HUES48 (cell line): ENCODE results near the gene KRT83.
"Not testable (repeated sequence)": the region's sequence is repeated elsewhere in the genome, so short reads cannot be mapped to it uniquely, and the experiment has no call there.

Experiments
- H3K27ac ChIP-seq: one replicate; pipeline ENCODE4 v1.7.0; 2013; ENCODE audit warnings: low read depth, low read length, inconsistent platforms
- H3K27me3 ChIP-seq: 2 replicates; pipeline ENCODE4 v1.6.1; 2013; ENCODE audit warnings: mild to moderate bottlenecking, low read length; ENCODE audit not compliant: control insufficient read depth, insufficient read depth
- H3K36me3 ChIP-seq: 2 replicates; pipeline ENCODE4 v1.6.1; 2013; ENCODE audit warnings: low read length; ENCODE audit not compliant: control insufficient read depth, insufficient read depth
- H3K4me1 ChIP-seq: 2 replicates; pipeline ENCODE4 v1.6.1; 2013; ENCODE audit warnings: mild to moderate bottlenecking, low read length; ENCODE audit not compliant: control insufficient read depth, insufficient read depth
- H3K4me3 ChIP-seq: 2 replicates; pipeline ENCODE4 v1.5.1; 2013; ENCODE audit warnings: mild to moderate bottlenecking, low read depth, low read length
- H3K9ac ChIP-seq: 2 replicates; pipeline ENCODE4 v1.6.1; 2013; ENCODE audit warnings: mild to moderate bottlenecking, low read depth, low read length, moderate library complexity
- H3K9me3 ChIP-seq: 2 replicates; pipeline ENCODE4 v1.6.1; 2013; ENCODE audit warnings: low read length; ENCODE audit not compliant: control insufficient read depth, insufficient read depth

The KRT83 gene

DNA sequence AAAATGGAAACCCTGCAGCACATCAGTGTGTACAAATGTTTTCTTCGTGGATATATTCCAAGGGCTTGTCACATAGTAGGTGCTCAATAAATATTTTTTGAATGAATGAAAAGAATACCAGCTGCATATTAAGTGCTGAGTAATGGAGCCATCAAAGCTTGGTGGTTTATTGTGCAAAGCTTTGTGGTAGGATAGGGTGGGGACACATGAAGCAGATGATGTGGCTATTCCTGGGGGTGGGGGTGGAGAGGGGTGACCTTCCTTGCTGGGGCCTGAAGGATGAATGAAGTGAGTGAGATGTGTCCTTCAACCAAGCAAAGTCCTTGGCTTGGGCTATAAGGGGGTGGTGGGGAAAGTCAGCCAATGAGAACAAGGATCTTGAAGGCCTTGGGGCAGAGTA, 25.5 kb downstream of the KRT83 start:
- no peaks in the 10 kb centered on the region for H3K4me1 ChIP-seq
- H3K9me3 ChIP-seq, result no peaks in the 10 kb centered on the region
- H3K27ac ChIP-seq, result no peak overlapping the region
- H3K9ac ChIP-seq, result no peak overlapping the region
- H3K36me3 ChIP-seq, result no peaks in the 10 kb centered on the region
- H3K4me3 ChIP-seq, result no peak overlapping the region
- H3K27me3 ChIP-seq, result peaks cover 6% of the 10 kb centered on the region

DNA sequence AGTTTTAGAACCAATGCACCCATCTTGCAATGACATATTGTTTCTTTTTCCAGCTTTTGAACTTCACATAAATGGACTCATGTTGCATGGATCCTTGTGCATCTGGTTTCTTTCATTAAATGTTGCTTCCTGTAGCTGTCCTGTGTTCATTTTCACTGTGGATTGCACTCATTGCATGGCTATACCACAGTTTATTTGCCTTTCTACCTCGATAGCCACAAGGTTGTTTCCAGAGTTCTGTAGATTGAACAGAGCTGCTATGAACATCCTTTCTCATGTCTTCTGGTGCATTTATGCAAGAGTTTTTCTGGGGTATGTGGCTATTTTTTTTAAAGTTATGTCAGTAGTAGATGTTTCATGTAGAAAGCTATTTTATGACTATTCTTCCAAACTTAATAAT, 26.4 kb downstream of the KRT83 start:
- H3K9me3 ChIP-seq, result no peaks in the 10 kb centered on the region
- H3K9ac ChIP-seq, result no peak overlapping the region
- no peak overlapping the region for H3K27ac ChIP-seq
- no peak overlapping the region for H3K4me3 ChIP-seq
- H3K36me3 ChIP-seq, result no peaks in the 10 kb centered on the region
- H3K27me3 ChIP-seq, result peaks cover 6% of the 10 kb centered on the region
- H3K4me1 ChIP-seq, result no peaks in the 10 kb centered on the region

DNA sequence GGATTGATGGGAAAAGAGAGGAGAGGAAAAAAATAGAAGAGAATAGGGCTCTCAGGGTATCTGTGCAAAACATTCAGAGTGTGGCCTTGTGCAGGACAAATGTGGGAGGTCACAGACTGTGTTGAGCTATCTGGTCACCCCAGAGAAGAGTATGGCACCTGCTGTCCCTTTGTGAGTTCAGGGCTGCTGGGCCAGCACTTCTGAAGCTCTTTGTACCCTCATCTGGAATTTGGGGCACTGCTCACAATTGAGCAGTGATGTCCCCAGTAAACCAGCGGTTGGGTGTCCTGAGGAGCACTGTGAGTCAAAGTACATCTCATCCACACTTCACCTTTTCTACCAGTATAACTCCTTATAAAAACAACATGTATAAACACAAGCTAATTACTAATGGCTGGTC, 27.3 kb downstream of the KRT83 start:
- Histone ChIP-seq H3K4me1 (no peaks in the 10 kb centered on the region), H3K4me3 (no peak overlapping the region), H3K36me3 (no peaks in the 10 kb centered on the region), H3K9ac (no peak overlapping the region), H3K27me3 (peaks cover 6% of the 10 kb centered on the region), H3K27ac (no peak overlapping the region), H3K9me3 (no peaks in the 10 kb centered on the region)

DNA sequence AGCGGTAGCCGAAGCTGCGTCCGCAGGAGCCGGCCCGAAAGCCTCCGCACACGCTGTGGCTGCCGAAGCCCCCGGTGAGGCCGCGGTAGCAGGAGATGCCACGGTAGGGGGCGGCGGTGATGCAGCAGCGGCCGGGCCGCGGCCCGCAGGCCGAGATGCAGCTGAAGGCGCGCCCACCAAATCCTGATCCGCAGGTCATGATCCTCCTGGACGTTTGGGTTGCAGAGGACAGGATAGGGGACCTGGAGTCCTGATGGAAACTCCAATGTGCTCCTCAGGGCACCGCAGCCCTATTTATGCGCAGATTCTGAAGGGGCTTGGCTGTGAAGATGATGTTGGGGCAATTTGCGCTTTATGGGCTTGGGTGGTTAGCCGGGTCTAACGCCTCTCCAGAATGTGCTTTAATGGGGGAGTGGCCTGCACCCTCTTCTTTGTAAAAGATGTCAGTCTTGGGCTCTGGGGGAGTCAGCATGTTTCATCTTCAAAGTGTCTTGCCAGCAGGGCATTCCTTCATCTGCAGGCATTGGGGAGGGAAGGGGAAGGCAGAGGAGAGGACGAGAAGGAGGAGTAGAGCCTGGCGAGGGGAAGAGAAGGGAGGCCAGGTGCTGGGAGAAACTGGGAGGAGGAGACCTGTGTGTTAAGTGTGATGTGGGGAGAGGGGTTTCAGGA, 29.8 kb downstream of the KRT83 start, which contains the start of gene KRT81:
Gene KRT81, minus strand, starts transcription at position 268 of the 669 bp plus-strand sequence. Its CDS starts 69 bp downstream, at position 199.
- no peak within 1 kb of the TSS for H3K4me3 ChIP-seq
- no peaks in the 10 kb centered on the region for H3K9me3 ChIP-seq
- no peak within 1 kb of the TSS for H3K9ac ChIP-seq
- no peak within 1 kb of the TSS for H3K27ac ChIP-seq
- no peaks in the 10 kb centered on the region for H3K36me3 ChIP-seq
- H3K27me3 ChIP-seq, result no peaks in the 10 kb centered on the region
- no peaks in the 10 kb centered on the region for H3K4me1 ChIP-seq

DNA sequence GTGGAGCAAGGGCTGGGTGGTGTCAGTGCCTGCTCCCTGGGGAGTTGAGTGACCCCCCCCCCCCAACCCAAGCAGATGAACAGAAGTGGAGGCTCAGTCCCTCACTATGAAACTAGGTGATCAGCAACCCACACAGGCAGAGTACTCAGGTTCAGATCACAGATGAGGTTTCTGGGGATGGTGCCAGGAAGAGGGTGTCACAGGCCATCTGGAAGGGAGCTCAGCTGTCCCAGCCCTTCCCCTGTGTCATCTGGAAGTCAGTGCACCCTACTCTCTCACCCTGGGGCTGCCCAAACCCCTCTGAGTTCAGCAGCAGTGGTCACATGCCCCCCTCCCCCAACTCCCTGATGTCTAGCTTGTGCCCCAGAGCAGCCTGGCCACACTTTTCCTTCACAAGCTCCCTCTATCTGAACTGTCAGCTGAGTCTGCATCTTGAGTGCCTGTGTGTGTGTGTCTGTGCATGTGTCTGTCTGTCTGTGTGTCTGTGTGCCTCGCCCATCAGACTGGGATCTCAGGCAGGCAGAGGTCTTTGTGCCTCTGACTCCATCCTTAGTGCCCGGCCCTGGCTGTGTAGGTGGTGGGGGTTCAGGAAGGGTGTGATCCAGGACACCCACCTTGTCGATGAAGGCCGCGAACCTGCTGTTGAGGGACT, 30.6 kb downstream of the KRT83 start:
- H3K36me3 ChIP-seq, H3K4me3 ChIP-seq, H3K9me3 ChIP-seq, H3K9ac ChIP-seq, H3K27ac ChIP-seq, H3K4me1 ChIP-seq, H3K27me3 ChIP-seq: not testable (repeated sequence)

DNA sequence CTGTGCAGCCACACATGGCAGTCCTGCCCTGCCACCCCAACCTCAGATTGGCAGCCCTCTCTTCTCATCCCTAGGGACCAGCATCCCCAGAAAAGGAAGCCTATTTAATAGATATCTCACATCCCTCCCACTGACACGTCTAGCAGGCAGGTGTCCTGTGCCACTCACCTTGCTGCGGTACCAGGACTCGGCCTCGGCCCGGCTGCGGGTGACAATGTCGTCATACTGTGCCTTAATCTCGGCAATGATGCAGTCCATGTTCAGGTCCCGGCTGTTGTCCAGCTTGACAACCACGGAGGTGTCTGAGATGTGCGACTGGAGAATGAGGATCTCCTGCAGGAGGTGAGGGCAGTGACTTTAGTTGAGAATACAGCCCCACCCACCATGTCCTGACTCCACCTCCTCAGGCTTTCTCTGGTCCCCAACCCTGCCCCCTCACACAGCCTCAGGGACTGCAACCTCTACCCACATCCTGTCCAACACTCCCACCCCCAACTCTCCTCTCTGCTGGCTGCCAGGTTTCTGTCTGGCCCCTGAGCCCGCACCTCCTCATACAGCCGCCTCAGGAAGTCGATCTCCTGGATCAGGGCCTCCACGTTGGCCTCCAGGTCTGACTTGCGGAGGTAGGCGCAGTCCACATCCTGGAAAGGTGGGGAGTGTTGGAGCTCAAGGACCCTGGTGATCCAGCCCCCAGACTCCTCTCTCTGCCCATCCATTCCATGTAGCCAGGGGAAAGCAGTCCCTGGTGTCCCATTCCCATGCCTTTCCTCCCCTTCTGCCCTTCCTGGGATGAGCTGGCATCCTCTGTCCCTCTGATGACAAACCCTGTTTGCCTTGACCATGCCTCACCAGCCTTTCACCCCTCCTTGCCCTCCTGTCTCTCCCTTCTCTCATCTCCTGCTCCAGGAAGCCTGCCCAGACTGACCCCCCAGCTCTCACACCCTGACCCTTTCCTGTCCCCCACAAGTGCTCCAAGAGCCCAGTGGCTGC, 33.1 kb downstream of the KRT83 start:
- not testable (repeated sequence) for H3K4me3 ChIP-seq, H3K27ac ChIP-seq, H3K4me1 ChIP-seq, H3K36me3 ChIP-seq, H3K9ac ChIP-seq, H3K9me3 ChIP-seq, H3K27me3 ChIP-seq

DNA sequence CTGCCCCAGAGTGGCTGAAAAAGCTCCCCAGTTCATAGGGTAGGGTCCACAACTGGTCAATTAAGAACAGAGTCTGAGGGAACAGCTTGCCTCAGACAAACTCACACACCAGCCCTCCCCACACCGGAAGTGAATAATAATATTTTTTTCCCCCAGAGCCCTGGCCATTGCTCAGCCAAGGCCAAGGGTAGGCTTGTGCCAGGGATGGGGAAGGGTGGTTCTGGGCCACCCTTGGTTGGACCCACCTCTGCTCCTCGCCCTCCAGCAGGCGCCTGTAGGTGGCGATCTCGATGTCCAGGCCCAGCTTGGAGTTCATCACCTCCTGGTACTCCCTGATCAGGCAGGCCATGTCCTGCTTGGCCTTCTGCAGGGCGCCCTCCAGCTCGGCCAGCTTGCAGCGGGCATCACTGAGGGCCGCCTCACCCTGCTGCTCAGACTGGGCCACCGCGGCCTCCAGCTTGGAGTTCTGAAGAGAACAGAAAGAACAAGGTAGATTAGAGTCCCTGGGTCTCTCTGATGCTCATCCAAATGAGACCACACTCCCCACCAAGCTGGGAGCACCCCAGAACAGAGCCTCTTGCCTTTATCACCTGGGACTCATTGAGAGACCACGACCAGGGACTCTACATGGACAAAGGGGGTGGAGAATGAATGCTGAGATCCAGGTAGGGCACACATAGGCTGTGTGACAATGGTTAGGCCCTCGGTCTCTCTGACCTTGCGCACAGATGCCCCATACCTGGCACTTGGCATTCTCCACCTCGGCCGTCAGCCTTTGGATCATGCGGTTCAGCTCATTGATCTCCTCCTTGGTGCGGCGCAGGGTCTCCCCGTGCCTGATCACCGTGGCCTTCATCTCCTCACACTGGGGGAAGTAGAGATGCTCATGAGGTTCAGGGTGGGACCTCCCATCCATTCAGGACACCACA, 34.1 kb downstream of the KRT83 start:
- H3K9me3 ChIP-seq, H3K4me1 ChIP-seq, H3K4me3 ChIP-seq, H3K27ac ChIP-seq, H3K27me3 ChIP-seq, H3K9ac ChIP-seq, H3K36me3 ChIP-seq: not testable (repeated sequence)

DNA sequence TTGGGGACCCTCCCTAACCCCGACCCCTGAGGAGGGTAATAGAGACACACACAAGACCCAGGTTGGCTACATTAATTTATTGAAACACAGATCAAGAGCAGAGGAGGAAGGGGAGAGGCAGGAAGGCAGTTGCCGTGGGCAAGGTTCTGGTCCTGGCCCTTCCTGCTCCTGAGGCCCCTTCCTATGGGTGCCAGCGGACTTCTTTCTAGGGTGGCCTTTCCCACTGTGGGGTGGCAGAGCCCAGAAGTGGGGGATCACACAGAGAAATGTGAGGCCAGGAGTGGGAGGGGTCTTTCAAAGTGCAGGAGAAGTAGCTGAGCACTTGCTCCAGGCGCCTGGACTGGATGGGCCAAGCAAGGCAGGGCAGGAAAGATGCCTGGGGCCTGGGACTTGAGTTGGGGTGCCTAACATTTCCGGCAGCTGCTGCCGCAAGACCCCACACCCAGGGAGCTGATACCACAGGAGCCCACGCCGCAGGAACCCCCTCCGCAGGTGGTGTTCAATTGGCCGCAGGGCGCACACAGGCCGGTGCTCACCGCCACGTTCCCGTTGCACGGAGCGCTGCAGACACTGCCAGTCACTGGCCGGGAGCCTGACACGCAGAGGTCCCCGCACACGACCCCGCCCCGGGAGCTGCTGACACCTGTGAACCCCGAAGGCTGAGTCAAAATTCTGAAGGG, 35.2 kb downstream of the KRT83 start:
- Histone ChIP-seq H3K27me3 (no peaks in the 10 kb centered on the region), H3K4me1 (no peaks in the 10 kb centered on the region), H3K27ac (no peak overlapping the region), H3K9me3 (no peaks in the 10 kb centered on the region), H3K4me3 (no peak overlapping the region), H3K36me3 (no peaks in the 10 kb centered on the region), H3K9ac (no peak overlapping the region)

DNA sequence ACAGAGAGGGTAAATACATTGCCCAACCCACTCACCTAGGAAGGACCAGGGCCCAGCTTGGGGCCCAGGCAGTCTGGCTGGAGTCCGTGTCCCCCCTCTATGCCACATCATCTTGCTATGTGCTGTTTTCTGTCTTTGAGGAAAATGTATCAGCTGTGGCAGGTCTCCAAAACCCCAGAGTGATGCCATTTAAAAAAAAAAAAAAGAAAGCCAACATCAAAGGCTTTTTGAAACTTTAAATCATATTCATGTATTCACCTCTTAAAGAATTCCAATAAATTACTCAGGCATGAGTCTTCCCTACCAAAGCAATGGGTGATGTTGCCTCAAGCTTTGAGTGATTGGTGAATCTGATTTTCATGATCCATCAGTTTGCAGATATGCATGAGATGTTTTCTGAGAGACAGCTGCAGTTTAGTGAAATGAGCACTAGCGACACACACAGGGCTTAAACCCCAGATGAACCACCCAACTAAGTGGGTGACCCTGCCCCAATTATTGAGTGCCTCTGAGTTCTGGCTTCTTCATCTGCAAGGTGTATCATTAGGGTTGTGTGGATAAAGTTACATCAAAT, 35.9 kb downstream of the KRT83 start:
- no peaks in the 10 kb centered on the region for H3K27me3 ChIP-seq
- no peak overlapping the region for H3K27ac ChIP-seq
- H3K4me1 ChIP-seq, result no peaks in the 10 kb centered on the region

More for the DNA sequence above, 35.9 kb downstream of the KRT83 start:
- H3K4me3 ChIP-seq, result no peak overlapping the region
- H3K36me3 ChIP-seq, result no peaks in the 10 kb centered on the region
- no peaks in the 10 kb centered on the region for H3K9me3 ChIP-seq
- no peak overlapping the region for H3K9ac ChIP-seq
